Fibroblast of skin of right biceps (primary cell): ENCODE measurements around the gene CCDC57.
"Not testable (repeated sequence)": the region's sequence is repeated elsewhere in the genome, so short reads cannot be mapped to it uniquely, and the experiment has no call there.

Source experiments
- DNase-seq: peaks from one replicate; pipeline ENCODE4 v3.0.0-alpha.2; 2013

CCDC57 gene, protein sequence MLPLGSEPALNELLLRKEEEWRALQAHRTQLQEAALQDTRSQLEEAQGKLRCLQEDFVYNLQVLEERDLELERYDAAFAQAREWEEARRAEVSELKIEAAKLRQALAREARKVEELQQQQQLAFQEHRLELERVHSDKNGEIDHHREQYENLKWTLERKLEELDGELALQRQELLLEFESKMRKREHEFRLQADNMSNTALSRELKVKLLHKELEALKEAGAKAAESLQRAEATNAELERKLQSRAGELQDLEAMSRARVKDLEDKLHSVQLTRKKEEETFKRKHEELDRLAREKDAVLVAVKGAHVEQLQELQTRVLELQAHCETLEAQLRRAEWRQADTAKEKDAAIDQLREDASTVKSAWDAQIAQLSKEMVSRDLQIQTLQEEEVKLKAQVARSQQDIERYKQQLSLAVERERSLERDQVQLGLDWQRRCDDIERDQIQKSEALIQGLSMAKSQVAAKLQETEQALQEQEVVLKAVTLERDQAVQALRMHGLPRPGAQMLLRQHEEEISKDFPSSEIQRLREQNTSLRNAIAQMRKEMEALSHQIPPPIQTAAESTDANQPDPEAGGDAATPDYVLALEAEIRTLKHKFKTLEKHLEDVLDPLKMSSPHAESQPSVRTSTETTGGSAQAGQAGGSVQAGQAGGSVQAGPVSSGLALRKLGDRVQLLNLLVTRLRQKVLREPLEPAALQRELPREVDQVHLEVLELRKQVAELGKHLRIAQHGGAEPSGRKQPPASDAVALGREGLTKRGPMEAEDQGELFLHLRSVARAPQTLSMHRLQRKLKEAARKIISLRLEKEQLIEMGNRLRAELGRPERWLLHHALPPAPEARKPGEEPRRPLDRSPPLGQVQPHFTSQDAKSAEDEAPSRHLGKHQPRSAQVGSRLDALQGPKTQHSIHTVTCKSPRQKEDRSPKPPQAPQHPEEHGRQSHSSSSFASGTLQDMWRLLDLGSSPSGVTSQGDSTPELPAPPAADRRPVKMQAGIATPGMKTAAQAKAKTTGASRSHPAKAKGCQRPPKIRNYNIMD

DNA sequence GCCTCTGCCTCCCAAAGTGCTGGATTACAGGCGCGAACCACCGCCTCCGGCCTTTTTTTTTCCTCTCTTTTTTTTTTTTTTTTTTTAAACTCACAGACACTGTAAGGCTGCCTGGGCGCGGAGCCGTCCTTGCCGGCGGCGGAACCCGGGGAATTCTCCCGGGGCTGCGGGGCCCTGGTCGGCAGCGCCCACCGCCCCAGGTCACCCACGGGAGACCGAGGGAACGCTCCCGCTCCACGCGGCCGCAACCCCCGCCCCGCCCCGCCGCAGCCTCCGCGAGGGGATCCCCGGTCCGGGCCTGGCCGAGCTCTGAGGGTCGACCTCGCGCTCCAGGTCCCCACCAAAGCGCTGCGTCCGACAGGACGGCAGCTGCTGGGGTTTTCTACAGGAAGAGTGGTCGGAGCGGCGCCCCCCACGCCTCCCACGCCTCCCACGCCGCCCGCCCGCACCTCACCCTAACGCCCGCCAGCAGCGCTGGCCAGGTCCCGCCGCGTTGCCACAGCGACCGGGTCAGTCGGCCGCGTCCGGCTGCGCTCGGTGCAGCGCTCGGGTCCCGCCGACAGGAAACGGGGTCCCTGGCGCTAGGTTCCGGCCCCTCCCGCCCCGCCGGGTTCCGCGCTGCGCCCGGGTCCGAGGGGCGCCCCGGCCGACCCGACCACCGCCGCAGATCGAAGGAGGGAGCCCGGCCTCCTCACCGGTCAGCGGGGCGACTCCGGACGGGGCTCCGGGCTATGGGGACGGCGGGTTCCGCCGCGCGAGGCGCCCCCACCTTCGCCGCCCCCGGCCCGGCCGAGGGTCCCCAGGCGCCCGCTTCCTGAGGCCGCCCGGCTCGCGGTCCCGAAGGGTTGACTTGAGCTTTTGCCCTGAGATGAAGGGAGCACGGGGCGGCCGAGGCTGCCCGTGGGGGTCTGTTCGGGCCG, at the start of gene CCDC57:
TSS of gene CCDC57 (minus strand) at position 512 of the 920 bp plus-strand sequence. CDS start 10,898 bp downstream, outside the sequence.
- peak; percentile 74 for DNase-seq

GRCh38 chr17:82262344-82262743, 49.7 kb upstream of the CCDC57 start:
- DNase-seq = no peak

DNA sequence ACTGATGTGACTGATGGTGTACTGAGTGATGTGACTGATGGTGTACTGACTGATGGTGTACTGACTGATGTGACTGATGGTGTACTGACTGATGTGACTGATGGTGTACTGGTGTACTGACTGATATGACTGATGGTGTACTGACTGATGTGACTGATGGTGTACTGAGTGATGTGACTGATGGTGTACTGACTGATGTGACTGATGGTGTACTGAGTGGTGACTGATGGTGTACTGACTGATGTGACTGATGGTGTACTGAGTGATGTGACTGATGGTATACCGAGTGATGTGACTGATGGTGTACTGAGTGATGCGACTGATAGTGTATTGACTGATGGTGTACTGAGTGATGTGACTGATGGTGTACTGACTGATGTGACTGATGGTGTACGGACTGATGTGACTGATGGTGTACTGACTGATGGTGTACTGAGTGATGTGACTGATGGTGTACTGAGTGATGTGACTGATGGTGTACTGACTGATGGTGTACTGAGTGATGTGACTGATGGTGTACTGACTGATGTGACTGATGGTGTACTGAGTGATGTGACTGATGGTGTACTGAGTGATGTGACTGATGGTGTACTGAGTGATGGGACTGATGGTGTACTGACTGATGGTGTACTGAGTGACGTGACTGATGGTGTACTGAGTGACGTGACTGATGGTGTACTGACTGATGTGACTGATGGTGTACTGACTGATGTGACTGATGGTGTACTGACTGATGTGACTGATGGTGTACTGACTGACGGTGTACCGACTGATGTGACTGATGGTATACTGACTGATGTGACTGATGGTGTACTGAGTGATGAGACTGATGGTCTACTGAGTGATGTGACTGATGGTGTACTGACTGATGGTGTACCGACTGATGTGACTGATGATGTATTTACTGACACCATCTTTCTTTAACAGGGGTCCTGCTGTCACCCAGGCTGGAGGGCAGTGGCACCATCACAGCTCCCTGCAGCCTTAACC, 47.6 kb upstream of the CCDC57 start:
- not testable (repeated sequence) for DNase-seq

GRCh38 chr17:82258555-82258954, 45.9 kb upstream of the CCDC57 start:
- DNase-seq = no peak

GRCh38 chr17:82257473-82257872, 44.8 kb upstream of the CCDC57 start:
- no peak for DNase-seq

DNA sequence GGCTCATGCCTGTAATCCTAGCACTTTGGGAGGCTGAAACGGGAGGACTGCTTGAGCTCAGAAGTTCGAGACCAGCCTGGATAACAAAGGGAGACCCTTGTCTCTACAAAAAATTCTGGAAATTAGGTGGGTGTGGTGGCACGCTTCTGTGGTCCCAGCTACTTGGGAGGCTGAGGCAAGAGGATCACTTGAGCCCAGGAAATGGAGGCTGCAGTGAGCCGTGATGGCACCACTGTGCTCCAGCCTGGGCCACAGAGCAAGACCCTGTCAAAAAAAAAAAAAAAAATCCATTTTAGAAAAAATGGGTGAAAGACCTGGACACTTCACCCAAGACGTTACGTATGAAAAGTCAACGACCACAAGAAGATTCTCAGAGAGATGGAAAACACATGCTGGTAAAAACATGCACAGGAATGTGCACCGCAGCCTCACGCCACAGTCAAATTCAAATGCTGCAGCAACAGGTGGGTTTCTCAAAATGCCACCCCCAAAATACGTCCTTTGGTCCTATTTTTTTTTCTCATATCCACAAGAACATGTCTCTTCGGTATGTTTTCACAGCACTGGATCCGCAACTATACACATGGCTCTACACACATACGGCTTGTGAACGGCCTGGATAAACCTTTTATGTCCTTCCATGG, 43.7 kb upstream of the CCDC57 start:
- DNase-seq = no peak

- no peak for DNase-seq
These were observed 42.8 kb upstream of the CCDC57 start for GRCh38 chr17:82255402-82255972.

DNA sequence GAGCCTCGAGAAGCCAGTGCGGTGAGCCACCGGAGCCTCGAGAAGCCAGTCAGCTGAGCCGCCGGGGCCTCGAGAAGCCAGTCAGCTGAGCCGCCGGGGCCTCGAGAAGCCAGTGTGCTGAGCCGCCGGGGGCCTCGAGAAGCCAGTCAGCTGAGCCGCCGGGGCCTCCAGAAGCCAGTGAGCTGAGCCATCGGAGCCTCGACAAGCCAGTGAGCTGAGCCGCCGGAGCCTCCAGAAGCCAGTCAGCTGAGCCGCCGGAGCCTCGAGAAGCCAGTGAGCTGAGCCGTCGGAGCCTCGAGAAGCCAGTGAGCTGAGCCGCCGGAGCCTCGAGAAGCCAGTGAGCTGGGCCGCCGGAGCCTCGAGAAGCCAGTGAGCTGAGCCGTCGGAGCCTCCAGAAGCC, 42.1 kb upstream of the CCDC57 start:
- DNase-seq = not testable (repeated sequence)

- not testable (repeated sequence) for DNase-seq
These were observed 41.5 kb upstream of the CCDC57 start for GRCh38 chr17:82254096-82254495.

DNA sequence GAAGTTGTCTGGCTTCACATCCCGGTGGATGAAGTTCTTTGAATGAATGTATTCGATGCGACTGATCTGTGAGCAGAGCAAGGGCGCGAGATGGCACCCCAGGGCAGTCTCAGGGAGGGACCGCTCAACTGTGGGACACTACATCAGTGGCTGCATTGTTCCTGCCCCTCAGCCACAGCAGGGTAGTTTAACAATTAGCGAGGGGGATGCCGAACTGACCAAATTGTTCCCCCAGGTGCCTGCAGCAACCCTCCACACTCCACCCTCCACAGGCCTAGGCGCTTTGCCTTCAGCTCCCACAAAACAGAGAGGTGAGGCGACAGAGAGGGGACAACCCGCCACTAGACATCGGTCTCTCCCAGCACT, 40.5 kb upstream of the CCDC57 start:
- DNase-seq = no peak

DNA sequence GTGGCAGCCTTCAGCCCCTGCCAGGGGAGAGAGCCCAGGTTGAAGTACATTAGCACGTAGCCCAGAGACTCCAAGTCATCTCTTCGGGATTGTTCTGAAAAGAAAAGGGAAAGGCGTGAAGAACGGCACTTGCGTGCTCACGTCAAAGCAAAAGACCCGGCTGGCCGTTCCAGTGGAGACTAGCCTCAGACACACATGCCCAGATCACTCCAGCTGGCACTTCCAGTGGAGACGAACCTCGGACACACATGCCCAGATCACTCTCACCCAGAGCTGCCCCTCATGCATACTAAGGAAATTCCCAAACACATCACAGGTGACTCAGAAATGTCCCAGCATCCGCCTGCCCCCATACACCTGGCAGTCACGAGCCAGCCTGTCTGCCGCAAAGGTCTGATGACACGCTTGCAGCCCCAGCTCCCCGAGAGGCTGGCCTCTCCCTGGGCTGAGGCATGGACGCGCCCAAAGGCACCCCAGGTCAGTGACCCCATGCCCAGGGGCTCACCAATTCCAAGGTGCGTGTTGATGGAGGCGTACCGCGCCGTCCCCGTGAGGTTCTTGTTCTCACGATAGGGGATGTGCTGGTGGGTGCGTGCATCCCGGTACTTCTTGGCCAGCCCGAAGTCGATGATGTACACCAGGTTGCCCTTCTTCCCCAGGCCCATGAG, 40.0 kb upstream of the CCDC57 start:
- DNase-seq = no peak

DNA sequence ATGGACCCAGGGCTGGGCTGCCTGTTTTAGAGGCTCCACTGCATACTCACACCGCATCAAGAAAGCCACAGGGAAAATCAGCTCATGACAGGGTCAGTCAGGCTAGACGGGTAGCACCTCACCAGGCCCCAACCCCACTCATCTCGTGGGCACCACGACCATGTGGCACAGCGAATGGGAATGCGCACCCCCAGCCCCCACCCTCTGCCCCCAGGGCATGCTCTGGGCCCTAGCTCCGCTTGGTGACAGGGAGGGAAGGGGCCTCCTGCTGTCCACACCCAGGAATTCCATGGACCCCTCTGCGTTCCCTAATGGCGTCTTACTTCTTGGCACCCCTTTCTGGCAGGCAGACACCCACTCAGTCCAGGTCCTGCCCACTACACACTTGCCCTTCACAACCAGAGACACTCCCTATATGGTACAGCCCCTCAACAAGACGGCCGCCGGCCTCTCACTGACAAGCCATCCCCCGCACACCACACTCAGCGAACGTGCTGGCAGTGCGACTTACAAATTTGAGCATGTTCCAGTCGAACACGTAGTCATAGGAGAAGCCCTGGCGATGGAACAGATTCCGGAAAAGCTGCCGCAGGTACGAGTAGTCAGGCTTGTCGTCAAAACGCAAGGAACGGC, 38.3 kb upstream of the CCDC57 start:
- DNase-seq = no peak

DNA sequence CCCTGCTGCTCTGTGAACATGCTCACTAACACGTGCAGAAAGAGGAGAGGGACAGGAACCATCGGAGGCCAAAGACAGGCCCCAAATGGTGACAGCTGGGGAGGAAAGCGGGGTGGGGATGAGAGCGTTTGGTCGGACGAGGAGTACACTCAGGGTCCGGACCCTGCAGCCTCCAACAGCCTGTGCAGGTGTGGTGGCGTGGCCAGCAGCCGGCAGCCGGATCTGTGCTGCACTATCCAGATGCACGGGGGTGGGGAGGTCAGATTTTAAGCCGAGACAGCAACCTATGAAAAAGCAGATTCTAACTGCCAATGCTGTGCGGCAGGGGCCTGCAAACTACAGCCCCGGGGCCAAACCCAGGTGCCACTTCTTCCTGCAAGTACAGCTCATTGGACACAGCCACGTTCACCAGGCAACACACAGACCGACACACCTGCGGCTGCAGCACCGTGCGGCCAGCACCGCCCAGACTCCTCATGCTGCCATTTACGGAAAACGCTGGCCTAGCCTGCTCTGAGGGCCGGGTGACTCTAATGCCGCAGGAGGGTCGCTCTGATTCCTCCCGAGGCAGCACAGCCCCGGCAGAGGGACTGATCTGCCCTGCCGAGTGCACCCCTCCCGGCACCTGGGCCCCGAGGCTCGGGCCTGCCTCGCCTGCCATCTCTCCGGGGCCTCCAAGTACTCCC, 37.4 kb upstream of the CCDC57 start:
- no peak for DNase-seq

GRCh38 chr17:82248815-82249674, 36.4 kb upstream of the CCDC57 start:
- no peak for DNase-seq

DNA sequence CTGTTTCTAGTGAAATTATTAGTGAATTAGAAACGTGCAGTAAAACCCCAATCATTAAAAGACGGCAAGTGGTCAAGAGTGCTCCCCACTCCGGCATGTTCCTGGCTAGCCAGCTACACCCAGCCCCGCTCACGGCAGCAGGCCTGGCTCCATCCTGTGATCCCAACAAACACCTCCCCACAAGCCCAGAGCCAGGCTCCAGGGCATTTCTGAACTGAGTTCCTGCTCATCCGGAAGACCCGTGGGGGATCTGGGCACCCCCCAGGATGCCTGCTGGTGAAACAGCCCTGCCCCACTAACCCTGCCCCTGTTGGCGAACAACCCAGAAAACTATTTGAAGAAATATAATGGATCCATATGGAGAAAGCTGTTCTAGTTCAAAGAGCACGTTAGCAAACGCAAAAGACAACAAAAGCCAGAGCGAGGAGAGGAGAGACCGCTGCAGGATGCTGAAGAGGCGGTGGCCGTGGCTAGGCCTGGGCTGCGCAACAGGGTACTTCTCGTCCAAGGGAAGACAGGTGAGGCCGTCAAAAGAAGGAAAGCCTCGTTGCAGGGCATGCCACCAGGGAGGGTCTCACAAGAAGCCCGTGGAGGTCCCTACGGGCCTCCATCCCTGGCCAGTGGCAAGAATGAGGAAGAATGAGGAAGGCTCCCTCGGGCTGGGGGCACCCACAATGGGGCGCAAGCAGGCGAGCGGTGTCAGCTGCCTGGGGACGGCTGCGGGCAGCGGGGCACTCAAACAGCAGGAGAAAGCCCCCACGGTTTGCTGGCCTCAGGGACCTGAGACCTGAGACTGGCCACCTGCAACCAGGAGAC, 35.4 kb upstream of the CCDC57 start:
- DNase-seq = no peak

DNA sequence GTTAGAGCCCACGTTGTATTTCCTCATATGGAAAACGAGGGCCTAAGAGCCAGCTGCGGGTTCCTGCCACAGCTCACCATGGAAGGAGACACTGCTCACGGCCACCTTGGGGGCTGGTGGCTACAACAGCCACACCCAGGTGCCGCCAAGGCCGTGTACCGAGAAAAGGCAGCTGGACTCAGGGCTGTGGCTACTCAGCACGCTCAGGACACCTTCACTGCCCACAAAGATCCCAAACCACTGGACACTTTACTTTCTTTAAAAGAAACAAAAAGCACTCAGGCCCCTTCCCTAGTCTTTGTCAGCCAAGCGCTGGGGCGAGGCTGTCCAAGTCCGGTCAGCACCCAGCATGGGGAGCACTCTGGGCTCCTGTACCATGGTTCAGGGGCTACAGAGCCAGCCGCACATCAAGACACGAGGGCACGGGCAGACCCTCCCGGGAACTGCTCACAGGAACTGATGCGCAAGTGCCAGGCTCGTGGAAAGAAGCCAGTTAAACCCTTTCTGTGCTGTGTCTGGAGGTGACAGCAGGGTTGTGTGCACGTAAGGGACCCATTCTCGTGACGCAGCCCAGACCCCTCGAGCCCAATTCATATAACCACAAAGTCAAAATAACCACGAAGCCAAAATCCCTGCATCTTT, 34.7 kb upstream of the CCDC57 start:
- DNase-seq = no peak
